Activated gamma-delta T cell (primary cell): ENCODE data around the gene SULF2.

Experiments used
- DNase-seq: peaks from one replicate; lab custom pipeline; 2025; lab: John Stamatoyannopoulos, UW

SULF2 gene

DNA sequence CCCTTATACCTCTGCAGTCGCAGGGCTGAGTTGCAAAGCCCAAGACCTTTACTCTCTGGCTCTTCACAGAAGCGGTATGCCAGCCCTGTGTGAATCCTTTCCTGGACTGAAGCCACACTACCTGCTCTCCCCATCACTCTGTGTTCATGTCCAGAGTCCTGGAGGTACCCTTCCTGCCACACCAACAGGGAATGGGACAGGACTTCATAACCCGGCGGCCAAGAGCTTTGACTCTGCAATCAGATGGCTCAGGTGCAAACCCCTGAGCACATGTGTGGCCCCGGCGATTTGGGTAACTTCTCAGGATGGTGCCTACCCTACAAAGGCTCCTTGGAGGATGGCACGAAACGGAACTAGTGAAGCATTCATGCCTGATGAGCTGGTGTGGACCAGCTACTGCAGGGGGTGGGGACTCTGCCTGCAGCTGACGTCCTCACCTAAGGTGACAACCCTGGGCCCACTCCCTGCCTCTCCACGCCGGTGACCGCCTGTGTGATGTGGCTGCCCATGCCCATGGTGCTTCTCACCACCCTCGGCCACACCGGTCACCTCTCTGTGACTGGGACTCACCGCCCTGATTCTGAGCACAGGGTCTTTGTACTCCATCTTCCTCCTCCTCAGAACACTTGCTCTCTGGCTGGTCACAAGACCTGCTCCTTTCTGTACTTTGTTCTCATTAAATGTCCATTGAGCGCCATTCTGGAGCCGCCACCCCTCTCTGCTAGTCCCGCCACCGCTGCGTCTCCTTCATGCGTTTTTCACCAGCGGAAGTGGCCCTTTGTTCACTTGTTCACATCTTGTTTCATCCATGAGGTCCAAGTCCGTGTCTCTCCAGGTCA, 116.7 kb downstream of the SULF2 start:
- DNase-seq, result no peak

DNA sequence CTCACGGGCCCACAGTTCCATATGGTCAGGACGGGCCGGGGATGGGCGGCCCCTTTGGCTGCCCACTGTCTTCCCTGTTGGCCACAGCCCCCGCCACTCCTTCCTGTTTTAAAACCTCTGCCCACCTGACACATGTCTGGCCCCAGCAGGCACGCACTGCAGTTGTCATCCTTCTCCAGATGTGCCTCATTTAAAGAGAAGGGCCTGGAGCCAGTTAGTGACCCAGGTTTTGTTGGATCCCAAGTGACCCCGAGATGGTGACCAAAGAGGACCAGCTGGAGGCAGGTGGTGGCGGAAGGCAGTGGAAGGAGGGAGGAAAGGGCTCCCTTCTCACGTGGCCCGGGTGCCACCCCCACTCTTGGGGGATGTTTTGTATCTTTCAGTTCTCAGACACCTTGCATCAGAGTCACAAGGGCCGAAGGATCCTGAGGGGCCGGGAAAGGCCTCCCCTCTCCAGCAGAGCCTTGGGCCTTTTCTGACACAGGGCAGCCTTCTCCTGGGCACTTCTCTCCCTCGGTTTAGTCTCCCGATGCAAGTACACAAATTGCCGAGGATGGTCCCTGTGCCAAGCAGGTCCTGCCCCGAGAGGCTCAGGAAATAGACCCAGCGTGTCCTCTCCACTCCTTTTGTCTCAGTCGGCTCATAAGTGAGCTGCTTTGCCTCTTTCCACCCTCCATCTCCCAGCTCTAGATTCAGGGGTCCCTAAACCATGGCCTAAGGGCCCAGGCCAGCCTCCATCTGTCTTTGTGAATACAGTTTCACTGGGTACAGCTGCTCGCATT, 117.6 kb downstream of the SULF2 start:
- DNase-seq, result no peak

DNA sequence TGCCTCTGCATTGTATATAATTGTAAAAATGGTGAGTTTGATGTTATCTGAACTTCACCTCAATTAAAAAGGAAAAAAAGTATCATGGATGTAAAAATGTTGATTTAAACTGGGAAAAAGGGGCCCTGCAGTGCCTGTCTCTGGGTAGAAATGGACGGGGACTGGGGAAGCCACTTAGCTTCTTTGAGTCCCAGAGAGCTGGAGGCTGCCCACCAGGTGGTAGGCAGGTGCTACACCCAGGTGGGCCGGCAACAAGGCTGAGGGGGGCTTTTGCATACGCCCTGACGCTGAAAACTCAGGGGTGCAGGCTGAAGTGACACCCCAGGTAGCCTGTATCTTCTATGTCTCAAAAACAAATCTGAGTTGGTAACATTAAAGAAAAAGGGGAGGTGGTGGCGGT, 118.2 kb downstream of the SULF2 start:
- no peak for DNase-seq

DNA sequence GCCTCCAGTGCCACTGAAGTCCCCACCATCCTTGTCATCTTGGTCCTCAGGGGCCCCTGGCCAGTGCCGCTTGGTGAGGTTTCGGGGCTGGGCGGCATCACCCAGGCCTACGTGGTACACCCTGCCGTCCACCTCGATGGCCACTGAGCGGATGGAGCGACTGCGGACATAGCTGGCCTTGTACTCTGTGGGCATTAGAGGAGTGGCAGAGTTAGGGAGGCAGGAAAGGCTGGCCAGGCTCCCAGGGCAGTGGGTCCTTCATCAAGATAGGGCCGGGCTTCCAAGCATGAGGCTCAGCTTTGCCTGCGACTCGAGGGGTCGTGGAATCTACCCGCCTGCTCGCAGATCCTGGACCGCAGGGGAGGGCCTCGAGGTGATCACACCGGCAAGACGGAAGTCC, 119.0 kb downstream of the SULF2 start:
- DNase-seq, result no peak

DNA sequence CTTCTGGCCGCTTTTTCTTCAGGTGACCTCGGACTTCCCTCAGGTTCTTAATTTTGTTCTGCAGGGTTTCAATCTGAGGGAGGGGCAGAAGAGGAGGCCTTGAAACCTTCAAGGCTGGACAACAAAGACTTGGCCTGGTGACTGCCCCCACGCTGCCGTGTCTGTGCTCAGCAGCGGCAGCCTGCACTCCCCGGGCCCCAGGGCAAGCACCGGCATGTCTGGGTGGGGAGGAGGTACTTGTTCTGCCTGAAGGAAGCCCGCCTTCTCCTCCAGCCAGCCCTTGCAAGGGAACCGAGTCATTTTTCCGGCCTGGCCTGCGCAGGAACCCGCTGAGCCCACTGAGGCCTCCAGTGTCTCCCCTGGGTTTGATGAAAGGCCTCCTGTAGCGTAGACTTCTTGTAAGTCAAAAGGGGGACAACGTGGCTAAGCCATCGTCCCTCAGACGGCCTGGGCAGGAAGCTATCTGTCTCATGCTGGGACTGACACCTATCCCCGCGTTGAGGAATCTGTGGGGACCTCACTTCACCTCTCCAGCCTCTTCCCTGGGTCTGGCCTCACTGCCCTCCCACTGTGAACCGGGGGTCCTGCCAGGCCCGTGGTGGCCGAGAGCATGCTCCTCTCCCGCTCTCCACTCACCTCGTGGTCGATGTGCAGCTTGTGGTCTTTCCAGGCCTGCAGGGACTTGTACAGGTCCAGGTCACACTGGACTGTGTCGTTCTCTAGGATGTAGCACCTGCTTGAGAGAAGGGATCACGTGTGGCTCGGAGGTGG, 119.9 kb downstream of the SULF2 start:
- no peak for DNase-seq

DNA sequence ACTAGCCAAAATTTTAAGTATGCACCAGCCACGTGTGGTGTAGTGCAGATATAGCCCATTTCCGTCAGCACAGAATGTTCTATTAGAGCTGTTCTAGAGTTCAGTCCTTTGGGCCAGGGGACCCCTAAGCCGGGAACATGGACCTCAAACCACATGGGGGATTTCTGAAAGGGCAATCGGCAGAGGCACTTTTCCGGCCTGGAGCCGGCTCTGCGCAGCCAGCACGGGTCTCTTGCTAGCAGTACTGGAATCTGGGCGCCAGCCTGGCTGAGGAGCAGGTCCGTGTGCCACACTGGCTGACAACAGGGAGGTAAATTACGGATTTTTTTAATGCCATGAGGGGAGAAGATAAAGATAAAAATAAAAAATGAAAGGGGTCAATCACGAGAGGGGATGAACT, 120.5 kb downstream of the SULF2 start:
- DNase-seq, result no peak

DNA sequence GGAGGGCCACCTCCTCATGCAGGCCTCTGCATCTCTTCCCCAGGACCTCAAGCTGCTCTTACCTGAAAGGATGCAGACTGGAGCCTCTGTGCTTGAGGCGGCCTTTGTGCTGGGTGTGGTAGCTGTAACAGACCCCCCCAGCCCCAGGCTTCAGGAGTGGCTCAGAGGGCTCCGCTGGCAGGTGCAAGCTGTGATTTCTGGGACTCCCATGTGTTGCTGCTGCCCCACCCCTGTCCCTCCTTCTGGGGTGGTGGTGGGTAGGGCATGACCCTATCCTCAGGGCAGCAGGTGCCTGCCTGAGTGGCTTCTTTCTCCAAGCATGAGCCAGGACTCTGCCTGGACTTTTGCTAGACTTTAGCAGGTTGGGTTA, 121.2 kb downstream of the SULF2 start:
- no peak for DNase-seq

DNA sequence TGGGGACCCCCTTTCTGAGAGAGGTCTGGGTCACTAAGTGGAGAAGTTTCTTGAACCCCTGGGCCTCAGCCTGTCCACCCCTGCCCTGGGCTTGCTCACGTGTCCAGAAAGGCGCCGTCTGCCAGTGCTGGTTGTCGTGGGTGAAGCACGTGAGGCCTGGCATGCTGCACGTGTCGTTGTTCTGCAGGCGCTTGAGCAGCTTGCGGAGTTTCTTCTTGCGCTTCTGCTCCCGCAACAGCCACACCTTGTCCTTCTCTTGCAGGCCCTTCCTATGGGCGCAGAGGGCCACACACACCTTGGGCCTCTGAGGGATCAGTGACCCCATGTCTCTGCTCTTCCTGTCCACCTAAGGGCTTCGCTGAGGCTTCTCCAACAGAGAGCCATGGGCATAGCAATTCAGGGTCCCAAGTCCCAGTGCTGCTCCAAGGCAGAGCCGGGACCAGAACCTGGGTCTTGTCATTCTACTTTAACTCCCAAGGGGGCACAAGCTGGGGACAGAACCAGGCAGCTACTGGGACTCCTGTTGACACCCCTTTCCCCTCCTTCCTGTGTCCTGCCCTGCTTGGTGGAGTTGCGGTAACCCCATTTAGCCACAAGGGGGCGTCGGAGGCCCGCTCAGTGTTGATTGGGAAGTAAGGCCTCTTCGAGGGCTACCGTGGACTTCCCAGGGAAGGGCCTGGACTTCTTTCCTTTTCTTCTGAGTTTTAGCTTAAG, 121.8 kb downstream of the SULF2 start:
- DNase-seq, result no peak

DNA sequence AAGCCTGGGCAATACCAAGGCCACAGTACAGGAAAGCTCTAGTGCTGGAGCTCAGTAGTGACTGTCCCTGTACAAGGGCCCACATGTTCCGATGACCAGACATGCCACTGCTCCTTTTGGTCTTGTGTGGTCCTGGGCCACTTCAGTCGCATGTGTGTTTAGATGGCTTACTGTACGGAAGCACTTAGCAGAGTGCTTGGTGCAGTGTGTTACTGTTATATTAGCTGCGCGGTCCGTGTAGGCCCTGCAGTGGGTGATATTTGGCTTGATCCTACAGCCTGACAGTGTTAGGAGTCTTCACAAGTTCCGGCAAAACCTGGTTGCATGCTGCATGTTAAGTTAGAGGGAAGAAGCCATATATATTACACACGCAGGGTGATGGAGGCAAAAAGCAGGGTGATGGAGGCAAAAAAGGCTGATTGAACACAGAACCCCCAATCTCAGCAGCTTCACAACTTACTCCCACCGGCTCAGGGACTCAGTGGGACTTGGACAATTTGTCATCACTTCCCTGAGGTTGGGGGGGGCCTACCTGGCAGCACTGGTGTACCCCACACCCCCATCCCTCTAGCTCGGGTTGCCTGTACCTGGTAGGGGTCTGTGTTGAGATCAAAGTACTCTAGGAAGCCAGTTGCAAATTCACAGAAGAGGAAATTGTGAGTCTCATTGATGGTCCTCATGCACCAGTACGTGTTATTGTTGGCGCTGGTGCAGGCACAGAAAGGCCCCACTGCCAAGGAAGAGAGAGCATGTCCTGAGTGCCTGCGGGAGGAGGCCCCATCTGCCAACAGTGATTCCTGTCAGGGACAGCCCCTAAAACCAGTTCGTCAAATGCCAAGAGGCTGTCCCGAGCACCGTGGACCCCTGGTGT, 122.6 kb downstream of the SULF2 start:
- DNase-seq, result no peak

DNA sequence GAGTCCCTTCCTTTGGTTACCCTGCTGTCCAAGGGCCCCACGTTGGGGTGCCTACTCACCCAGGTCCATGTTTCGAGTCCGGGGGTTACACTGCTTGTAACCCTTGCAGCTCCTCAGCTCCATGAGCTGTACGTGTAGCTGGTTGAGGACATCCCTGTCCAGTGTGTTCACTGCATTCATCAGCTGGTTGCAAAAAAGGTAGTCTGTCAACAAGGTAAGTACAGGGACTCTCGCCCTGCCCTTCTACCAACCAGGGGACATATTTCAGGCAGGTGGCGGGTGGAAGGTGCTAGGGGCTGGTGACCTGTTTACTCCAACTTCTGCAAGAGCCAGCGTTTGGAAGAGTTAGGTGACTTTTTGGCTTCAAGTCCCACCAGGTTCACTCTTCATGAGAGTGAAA, 123.6 kb downstream of the SULF2 start:
- no peak for DNase-seq

DNA sequence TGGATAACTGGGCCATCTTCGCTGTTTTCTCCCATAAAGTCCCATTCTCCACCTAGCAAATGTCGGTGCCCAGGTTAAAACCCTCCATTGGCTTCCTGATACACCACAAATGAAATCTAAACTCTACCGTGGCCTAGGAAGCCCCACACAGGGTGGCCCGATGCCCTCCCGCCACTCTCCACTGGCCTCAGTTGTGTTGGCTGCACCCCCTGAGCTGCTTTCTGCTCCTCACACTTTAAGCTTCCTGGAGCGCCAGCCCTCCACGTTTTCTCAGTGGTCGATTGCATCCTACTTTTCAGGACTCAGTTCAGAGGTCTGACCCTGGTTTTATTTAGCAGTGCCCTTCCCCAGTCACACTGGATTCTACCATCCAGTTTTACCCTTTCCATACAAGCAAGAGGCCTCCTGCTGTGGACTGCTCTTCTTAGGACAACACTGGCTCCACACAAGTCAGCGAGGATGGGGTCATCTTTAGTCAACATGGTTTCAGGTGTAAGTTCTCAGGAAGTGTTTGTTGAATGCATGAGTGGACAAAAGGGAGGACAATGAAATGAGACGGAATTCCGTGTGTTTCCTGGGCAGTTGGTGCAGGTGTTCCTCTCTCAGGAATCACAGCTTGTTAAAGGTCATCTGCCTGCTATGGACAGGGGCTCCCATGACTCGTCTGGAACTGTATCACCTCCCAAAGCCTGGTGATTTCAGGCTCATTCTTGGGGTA, 124.1 kb downstream of the SULF2 start:
- DNase-seq, result no peak

DNA sequence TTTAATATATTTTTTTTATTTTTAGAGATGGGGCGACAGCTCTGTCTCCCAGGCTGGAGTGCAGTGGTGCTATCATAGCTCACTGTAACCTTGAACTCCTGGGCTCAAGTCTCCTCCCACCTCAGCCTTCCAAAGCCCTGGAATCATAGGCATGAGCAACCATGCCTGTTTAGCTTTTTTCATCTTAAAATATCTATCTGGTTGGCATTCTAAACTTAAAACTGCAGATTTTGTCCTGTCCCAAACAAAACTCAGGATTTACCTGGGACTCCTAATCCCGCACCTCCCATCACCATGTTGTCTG, 124.7 kb downstream of the SULF2 start:
- DNase-seq, result no peak

DNA sequence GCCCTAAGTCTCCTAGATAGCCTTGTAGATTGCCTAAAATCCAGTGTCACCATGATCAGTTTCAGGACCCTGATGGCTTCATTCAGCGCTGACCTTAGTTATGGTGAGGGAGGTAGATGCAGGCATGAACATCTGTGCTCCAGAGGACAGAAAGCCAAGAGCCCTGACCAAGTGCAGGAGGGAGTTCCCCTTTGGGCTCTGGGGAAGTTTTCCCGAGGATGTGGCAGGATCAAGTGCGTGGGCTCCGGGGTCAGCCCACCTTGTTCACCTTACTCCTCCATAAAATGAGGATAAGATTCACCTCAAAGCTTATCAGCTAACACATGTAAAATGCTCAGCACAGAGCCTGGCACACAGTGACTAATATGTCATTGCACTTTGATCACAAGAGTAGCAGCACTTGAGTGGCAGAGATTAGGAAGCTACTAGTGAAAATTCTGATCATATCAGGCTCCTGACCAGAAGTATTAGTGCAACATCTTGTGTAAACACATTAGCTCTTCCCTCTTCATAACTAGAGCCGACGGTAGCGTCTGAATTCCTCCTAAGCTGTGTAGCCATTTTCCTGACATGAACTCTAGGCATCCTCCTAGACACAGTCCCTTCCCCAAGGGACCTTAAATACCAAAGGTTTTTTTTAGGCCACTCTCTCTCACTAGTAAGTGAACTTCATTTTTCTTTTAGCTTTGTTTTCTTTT, 125.2 kb downstream of the SULF2 start:
- DNase-seq, result no peak

DNA sequence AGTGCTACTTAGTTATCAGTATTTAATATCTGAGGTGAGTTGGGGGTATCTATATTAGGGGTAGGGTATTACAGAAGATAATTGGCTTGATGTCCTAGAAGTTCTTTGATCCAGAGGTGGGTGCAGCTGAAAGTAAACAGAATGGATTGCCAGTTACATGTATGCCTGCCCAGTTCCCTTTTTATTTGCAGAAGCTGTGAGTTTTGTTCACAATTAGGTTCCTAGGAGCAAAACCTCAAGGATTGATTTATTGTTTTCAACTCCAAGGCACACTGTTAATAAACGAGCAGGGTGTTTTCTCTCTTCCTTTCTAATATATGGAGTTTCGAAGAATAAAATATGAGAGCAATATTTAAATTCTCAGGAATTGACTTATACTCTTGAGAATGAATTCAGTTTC, 129.0 kb downstream of the SULF2 start:
- DNase-seq, result no peak

DNA sequence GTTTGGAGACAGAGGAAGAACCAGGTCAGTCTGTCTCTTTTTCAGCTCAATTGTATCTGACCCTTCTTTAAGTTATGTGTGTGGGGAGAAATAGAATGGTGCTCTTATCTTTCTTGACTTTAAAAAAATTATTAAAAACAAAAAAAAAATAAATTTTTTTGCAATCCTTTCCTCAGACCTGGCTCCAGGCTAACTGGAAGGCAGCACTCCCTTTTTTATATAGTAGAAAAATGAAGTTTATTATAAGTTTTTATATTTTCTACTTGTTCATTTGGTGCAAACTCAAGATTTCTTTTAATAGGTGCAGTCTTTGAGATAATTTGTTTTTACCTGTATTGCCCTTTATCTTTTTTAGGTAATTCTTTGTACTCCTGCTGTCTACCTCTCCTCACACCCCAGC, 129.6 kb downstream of the SULF2 start:
- DNase-seq, result no peak

DNA sequence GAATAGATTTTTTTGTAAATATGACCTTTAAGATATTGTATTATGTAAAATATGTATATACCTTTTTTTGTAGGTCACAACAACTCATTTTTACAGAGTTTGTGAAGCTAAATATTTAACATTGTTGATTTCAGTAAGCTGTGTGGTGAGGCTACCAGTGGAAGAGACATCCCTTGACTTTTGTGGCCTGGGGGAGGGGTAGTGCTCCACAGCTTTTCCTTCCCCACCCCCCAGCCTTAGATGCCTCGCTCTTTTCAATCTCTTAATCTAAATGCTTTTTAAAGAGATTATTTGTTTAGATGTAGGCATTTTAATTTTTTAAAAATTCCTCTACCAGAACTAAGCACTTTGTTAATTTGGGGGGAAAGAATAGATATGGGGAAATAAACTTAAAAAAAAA, 130.9 kb downstream of the SULF2 start:
- no peak for DNase-seq

DNA sequence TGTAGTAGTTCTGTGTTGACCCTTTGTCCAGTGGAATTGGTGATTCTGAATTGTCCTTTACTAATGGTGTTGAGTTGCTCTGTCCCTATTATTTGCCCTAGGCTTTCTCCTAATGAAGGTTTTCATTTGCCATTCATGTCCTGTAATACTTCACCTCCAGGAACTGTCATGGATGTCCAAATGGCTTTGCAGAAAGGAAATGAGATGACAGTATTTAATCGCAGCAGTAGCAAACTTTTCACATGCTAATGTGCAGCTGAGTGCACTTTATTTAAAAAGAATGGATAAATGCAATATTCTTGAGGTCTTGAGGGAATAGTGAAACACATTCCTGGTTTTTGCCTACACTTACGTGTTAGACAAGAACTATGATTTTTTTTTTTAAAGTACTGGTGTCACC, 131.4 kb downstream of the SULF2 start:
- no peak for DNase-seq

DNA sequence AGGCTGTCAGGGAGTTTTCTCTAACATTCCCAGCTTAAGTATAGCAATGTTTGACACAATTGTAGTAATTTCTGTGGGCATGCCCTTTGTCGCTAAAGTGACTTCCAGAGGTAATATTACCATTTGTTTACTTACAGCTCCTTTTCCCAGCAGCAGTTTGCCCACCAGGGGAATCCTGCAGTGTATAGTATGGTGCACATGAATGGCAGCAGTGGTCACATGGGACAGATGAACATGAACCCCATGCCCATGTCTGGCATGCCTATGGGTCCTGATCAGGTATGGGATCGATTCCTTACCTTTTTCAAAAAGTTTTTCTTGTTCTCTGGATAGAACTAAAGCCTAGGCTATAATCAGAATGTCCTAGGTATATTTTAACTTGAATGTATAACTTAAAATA, 132.5 kb downstream of the SULF2 start:
- no peak for DNase-seq

DNA sequence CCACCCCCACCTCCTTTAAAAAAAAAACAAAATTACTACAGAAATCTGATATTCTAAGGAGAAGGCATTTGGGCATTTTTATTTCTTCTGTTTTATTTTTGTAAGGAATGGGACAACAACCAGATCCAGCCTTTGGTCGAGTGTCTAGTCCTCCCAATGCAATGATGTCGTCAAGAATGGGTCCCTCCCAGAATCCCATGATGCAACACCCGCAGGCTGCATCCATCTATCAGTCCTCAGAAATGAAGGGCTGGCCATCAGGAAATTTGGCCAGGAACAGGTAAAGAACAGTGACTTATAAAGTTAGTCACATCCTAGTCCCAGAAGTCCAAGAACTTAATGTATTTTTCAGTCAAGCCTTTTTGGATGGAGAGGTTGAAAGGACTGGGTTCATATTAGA, 133.0 kb downstream of the SULF2 start:
- no peak for DNase-seq

DNA sequence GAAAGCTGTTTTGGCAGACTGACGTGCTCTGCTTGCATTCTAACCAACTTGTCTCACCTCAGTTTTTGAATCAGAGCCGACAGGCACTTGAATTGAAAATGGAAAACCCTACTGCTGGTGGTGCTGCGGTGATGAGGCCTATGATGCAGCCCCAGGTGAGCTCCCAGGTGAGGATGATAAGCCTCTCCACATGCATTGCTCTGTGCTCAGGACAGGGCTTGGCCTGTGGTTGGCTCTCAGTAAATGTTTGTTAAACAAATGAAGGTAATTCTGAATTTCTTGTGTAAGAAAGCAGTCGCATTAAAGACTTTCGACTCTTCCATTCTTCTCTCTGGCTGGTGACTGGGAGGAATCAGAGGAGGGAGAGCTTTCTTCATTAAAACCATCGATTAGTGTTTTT, 136.3 kb downstream of the SULF2 start:
- no peak for DNase-seq
